Measurements from ENCODE around the gene C16orf89. TPM values are rescaled to one million over a fixed set of nuclear protein-coding genes. Genes with fewer than 3 reads are reported as not detected.
A peak's percentile ranks its signal among the peaks of the same experiment; 100 is the strongest.

C16orf89 gene
- total RNA-seq, 4 donors from 2014 or later: 0.62 to 21.0 (median 7.7) TPM

- H3K27me3 ChIP-seq: no peaks in the 10 kb centered on the region
- 26 to 49% methylated on average over 8 to 10 of the region's 12 CpGs for WGBS, 2 donors (ENCODE audit: low coverage in 1 of 2)
Measured at GRCh38 chr16:5036228-5037156, 29.3 kb downstream of the C16orf89 start.

GRCh38 chr16:5035909-5036227 is 29.9 kb downstream of the C16orf89 start:
- Histone ChIP-seq H3K27me3 (no peaks in the 10 kb centered on the region), H3K4me3 (no peak overlapping the region), H3K27ac (no peak overlapping the region), H3K36me3 (peaks cover 0 to 6% of the 10 kb centered on the region in 2 donors), H3K9me3 (no peaks in the 10 kb centered on the region), H3K4me1 (peaks cover 2 to 26% (median 7%) of the 10 kb centered on the region in 3 donors)
- ATAC-seq: no peak
- WGBS, 2 donors (ENCODE audit: low coverage in 1 of 2): 50% methylated on average over 1 of the region's 1 CpG
- no peak for TF ChIP-seq EP300 (IDR thresholded peaks at IDR 0.05)
- TF ChIP-seq POLR2AphosphoS5 (IDR thresholded peaks at IDR 0.05): no peak
- TF ChIP-seq CTCF (IDR thresholded peaks at IDR 0.05): no peak
- TF ChIP-seq POLR2A (IDR thresholded peaks at IDR 0.05): no peak

More at GRCh38 chr16:5036228-5037156, 29.3 kb downstream of the C16orf89 start:
- no peak for ATAC-seq
- no peak for TF ChIP-seq CTCF (IDR thresholded peaks at IDR 0.05)
- Histone ChIP-seq H3K36me3 (no peaks in the 10 kb centered on the region), H3K4me1 (peaks cover 2 to 26% (median 7%) of the 10 kb centered on the region in 3 donors), H3K4me3 (no peak overlapping the region), H3K27ac (no peak overlapping the region), H3K9me3 (no peaks in the 10 kb centered on the region)

- H3K27ac ChIP-seq: peak overlapping the region; percentile 36 to 81 (median 73)
- no peak for TF ChIP-seq EP300 (IDR thresholded peaks at IDR 0.05)
- no peak for TF ChIP-seq CTCF (IDR thresholded peaks at IDR 0.05)
- no peak for TF ChIP-seq POLR2A (IDR thresholded peaks at IDR 0.05)
- H3K36me3 ChIP-seq: peaks cover 0 to 23% of the 10 kb centered on the region in 2 donors
- 7 to 13% methylated on average over 2 of the region's 2 CpGs for WGBS, 2 donors (ENCODE audit: low coverage in 1 of 2)
- no peaks in the 10 kb centered on the region for H3K27me3 ChIP-seq
- peaks cover 2 to 26% (median 7%) of the 10 kb centered on the region in 3 donors for H3K4me1 ChIP-seq
- ATAC-seq: no peak
- peak overlapping the region; percentile 50 to 98 for H3K4me3 ChIP-seq
- H3K9me3 ChIP-seq: no peaks in the 10 kb centered on the region
Measured at GRCh38 chr16:5034167-5034523, 31.6 kb downstream of the C16orf89 start.

- no peaks in the 10 kb centered on the region for H3K9me3 ChIP-seq
- H3K36me3 ChIP-seq: peaks cover 0 to 30% of the 10 kb centered on the region in 2 donors
- 0 to 2% methylated on average over 6 to 8 of the region's 104 CpGs for WGBS, 2 donors (ENCODE audit: low coverage in 1 of 2)
- H3K27ac ChIP-seq: peak within 1 kb of the TSS; percentile 36 to 81 (median 73)
- no peak for TF ChIP-seq EP300 (IDR thresholded peaks at IDR 0.05)
- TF ChIP-seq POLR2AphosphoS5 (IDR thresholded peaks at IDR 0.05): peak; percentile 73
- TF ChIP-seq CTCF (IDR thresholded peaks at IDR 0.05): peak in 1 of 4 experiments; percentile 4
- peak; percentile 28 to 36 for TF ChIP-seq POLR2A (IDR thresholded peaks at IDR 0.05)
- no peaks in the 10 kb centered on the region for H3K27me3 ChIP-seq
- peaks cover 2 to 26% (median 7%) of the 10 kb centered on the region in 3 donors for H3K4me1 ChIP-seq
- H3K4me3 ChIP-seq: peak within 1 kb of the TSS; percentile 50 to 98
- peak; percentile 93 for ATAC-seq
Measured at GRCh38 chr16:5033256-5034166, 32.2 kb downstream of the C16orf89 start, which contains the start of gene NAGPA. Gene NAGPA (minus strand): TSS chr16:5033935. CDS start chr16:5033914, 21 bp downstream.
